Measurements from ENCODE around the gene PARVB.
"Not testable (repeated sequence)": the region's sequence is repeated elsewhere in the genome, so short reads cannot be mapped to it uniquely, and the experiment has no call there.

The PARVB gene

DNA sequence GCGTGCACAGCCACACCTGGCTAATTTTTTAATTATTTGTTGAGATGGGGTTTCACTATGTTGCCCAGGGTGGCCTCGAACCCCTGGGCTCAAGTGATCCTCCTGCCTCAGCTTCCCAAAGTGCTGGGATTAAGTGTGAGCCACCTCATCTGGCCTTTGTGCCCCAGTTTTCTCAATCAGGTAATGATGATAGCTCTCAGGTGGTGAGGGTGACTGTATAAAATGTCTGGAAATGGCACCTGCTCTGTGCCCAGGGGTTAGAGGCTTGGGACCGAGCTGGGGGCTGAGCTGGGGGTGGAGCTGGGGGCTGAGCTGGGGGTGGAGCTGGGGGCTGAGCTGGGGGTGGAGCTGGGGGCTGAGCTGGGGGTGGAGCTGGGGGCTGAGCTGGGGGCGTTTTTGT, 32.5 kb downstream of the PARVB start:
- DNase-seq (ENCODE audit: low spot score) = not testable (repeated sequence)

- DNase-seq (ENCODE audit: low spot score) = no peak
Observed at GRCh38 chr22:44057401-44057987, 33.4 kb downstream of the PARVB start.

GRCh38 chr22:44063462-44064371, 39.6 kb downstream of the PARVB start:
- no peak for DNase-seq (ENCODE audit: low spot score)

DNA sequence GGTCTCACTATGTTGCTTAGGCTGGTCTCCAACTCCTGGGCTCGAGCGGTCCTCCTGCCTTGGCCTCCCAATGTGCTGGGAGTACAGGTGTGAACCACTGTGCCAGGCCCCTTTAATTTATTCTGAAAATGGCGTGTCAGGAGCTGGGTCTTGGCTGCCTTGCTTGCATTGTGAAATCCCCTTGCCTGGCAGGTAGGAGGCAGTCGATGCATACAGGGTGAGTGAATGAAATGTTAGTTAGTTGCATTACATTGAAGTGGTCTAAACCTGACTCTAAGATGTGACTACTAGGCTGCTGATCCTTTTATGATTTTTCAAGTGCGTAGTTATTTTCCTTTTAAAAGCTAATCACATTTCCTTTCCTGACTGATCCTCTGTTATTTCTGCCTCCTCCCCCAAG, 42.9 kb downstream of the PARVB start:
- no peak for DNase-seq (ENCODE audit: low spot score)

DNA sequence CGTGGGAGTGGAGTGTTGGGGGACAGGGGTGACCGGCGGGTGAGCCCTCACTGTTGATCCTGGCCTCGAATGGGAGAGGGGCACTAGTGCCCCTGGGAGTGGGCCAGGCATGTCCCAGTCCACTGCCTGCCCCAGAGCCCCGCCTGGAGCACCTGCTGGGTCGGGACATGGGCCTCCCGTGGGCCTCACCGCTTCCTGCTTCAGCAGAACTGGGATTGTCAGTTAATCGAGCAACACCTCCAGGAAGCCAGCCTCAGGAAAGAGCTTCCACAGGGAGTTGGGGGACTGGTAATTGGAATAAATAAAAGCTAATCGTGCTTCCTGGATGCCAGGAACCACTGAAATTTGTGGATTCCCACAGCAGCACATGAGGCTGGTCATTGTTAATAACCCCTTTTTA, 43.8 kb downstream of the PARVB start:
- DNase-seq (ENCODE audit: low spot score) = no peak

DNA sequence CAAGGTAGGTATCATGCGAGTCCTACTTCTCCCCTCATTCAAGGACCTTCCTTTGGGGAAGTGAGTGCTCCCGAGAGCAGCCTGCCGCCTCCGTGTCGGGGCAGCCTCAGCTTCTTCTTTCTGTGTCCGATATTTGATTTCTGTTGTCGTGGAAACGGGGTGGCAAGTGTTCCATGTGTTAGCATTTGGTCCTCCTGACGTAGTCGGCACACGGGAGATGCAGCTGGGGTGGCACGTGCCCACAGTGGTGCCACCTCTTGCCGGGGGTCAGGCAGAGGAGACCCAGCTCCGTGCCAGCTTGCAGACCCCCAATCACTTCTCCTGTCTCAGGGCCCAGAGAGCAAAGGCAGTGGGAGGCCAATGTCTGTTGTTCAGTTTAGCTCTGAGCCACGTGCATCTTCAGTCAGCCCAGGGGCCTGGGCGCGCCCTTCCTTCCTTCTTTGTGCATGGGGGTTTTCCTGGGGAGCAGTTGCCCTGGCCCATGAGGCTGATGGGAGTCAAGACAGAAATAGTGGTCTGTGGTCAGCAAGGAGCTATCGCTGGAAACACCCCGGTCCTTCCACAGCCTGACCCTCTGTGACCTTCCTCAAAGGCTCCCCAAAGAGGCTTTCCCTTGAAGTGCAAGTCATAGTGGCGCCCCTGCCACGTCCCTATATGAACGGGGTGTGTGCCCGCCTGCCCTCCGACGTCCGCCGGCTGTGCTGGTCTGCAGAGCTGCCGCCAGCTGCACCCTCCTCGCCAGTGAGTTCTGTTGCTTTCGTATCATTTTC, 44.5 kb downstream of the PARVB start:
- DNase-seq (ENCODE audit: low spot score) = no peak

- DNase-seq (ENCODE audit: low spot score) = no peak
Observed at GRCh38 chr22:44070029-44070428, 45.9 kb downstream of the PARVB start.

- DNase-seq (ENCODE audit: low spot score) = no peak
Observed at GRCh38 chr22:44071781-44072326, 47.8 kb downstream of the PARVB start.

- DNase-seq (ENCODE audit: low spot score) = no peak
Observed at GRCh38 chr22:44074337-44074984, 50.4 kb downstream of the PARVB start.

GRCh38 chr22:44075022-44075421, 50.9 kb downstream of the PARVB start:
- DNase-seq (ENCODE audit: low spot score) = no peak

- no peak for DNase-seq (ENCODE audit: low spot score)
Observed at GRCh38 chr22:44075670-44076069, 51.6 kb downstream of the PARVB start.

DNA sequence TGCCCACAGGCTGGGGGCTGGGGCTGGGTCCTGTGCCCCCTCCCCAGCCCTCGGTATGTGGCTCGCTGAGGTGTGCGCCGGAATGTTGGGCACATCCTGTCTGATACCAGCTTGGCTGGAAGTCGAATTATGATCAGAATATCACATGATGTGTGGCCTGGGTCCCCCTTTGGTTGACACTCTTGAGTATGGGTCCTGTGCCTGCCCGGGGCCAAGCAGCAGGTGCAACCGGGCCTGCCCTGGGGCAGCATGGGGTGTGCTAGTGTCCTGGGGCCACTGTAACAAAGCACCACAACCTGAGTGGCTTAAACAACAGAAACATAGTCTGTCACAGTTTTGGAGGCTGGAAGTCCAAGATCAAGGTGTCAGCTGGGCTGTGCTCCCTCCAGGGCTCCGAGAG, 52.7 kb downstream of the PARVB start:
- no peak for DNase-seq (ENCODE audit: low spot score)

DNA sequence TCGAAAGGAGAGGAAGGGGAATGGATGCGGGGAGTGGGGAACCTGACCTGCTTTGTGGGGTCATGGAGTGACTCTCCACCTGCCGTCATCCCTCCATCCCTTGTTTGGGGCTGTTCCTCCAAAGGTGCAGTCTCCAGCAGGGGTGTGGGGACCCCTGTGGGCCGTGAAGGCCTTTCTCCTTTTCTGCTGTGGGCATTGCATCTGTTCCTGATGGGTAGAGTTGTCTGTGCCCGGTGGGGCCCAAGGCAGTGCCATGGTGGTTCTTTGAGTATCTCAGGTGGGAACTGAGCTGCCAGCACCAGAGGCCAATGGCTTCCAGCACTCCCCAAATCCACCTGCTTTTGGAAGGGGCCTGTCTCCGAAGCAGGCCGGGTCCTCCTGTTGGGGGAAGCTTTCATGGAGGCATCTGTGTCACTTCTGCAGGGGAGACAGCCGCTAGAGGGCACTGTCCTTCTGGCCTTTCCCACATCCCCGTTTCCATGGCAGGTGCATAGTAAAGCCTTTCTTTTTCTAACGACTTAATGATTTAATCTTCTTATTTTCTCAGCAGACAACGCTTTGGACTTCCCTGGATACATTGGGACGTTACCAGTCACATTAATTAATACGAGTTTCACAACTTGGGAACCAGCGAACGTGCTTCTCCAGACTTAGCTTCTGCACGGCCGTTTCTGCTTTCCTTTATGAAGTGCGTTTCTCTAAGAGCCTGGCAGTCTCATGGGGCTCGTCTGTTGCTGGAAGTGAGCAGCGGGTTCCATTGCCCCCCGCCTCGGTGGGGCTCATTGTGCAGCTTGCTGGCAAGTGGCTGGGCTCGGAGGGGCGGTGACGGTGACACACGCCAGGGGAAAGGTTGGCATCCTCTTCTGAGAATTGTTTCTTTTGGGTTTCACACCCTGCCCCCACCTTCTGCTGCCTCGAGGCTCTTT, 57.1 kb downstream of the PARVB start:
- DNase-seq (ENCODE audit: low spot score) = peak; percentile 92

DNA sequence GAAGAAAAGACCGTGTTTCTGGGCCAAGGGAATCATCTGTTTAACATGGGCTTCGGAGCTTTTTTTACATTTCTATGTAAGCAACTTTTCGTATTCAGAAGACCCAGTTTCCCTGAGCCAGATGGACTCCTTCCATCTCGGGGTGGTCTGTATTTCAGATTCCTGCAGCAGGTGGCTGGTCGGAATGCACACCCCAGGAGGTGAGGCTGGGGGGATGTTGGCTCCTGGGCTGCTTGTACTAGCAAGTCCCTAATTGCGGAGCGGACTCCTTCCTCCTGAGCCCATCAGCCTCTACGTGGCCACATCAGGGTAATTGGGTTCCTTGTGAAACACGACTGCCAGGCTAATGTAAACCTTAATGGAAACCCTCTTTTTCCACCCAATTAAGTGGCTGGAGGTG, 58.7 kb downstream of the PARVB start:
- DNase-seq (ENCODE audit: low spot score) = no peak

DNA sequence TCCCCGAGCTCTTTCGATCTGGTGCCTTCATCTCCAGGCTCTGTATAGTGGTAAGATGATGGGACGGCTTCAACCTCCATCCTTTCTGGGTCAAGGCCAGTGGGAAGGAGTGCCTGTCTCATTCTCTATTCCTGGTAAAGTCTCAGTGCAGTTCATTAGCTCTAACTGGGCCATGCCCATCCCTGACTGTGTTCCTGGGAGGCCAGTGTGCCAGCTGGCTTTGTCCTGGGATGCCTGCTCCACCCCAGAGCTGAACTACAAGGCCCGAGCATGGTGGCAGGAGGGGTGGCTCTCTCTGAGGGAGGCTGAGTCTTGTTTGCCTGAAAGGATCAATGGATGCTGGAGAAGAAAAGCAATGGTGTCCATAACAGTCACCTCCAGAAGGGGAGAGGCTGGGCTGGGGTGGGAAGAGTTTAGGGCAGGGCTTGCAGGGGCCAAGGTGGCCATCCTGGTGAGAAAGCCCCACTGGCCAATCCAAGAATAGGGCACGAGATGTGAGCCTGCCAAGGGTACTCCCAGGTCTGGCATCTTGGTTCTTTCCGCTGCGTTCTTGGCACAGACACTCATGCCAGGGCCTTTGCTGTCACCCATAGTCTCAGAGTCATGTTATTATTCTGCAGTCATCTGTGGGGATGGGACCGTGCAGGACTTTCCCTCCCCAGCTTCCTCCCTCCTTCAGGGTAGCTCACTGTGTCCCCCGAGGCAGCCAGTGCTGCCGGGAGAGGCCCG, 60.1 kb downstream of the PARVB start:
- no peak for DNase-seq (ENCODE audit: low spot score)

- peak; percentile 62 for DNase-seq (ENCODE audit: low spot score)
Observed at GRCh38 chr22:44085743-44086270, 61.7 kb downstream of the PARVB start.

DNA sequence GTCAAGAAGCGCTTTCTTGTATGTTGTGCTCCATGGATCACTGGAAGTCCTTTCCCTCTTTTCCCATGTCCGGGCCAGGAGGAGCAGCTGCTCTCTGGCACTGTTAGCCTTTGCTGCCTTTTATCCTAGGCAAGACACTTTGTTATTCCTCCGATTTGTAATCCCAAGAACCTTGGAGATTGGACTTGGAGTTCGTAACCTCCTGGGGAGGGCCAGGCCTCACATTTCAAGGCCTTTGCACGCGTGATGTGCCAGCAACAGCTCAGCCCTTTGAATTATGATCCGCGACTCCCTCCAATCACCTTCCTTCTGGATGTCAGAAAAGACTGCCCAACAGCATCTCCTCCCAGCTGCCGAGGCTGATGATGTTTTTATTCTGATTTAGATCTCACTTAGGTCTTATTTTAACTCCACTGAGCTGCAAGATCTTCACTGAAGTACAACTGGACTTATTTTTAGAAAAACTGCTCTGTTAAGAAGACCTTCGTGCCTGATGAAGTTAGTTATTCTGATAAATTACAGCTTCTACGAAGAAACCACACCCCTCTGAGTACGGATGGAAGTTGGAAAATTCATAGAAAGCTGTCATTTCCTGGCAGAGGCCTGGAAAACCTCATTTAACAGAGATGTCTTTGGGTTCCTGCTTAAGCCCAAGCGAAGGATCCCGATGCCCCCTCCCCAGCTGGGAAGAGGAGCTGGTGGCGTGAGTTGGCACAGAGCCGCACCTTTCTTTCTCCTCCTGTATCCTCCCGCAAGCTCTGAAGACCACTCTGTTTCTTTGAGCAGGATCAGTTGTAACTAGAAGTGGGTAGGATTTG, 62.4 kb downstream of the PARVB start:
- DNase-seq (ENCODE audit: low spot score) = no peak

GRCh38 chr22:44087089-44087430, 63.0 kb downstream of the PARVB start:
- DNase-seq (ENCODE audit: low spot score) = no peak

GRCh38 chr22:44088976-44089570, 65.0 kb downstream of the PARVB start:
- no peak for DNase-seq (ENCODE audit: low spot score)

All from HuH-7 (cell line).